Psoas muscle (tissue), 8 donors: ENCODE data around the gene LAMA1. TPM values are rescaled to one million over a fixed set of nuclear protein-coding genes. Genes with fewer than 3 reads are reported as not detected.

Experiments used
- ATAC-seq, 4 donors: fragments of 200-7000 bp; cut with Tn5 transposase; one replicate each; pipeline ENCODE4 v1.9.1; 2020; ENCODE audit warnings: moderate library complexity in 3 of 4, mild to moderate bottlenecking in 2 of 4
- DNase-seq, 2 donors: peaks; one replicate each; pipeline ENCODE4 v3.0.0-alpha.2; 2020
- H3K27ac ChIP-seq: fragments of 200-600 bp; one replicate; pipeline ENCODE4 v1.8.0; 2022
- H3K27me3 ChIP-seq, 3 donors: fragments of 200-600 bp in 1 of 3; one replicate each; pipeline versions ENCODE4 v1.6.1 to v1.8.0; 2013 to 2022; ENCODE audit warnings: low read length in 2 of 3, mild to moderate bottlenecking in 2 of 3, moderate library complexity in 1 of 3; ENCODE audit not compliant: insufficient read depth in 3 of 3
- H3K36me3 ChIP-seq, 2 donors: fragments of 200-600 bp in 1 of 2; one replicate each; pipeline versions ENCODE4 v1.6.1 to v1.8.0; 2013 to 2022; ENCODE audit warnings: low read depth in 1 of 2, mild to moderate bottlenecking in 1 of 2, moderate library complexity in 1 of 2; ENCODE audit not compliant: insufficient read depth in 1 of 2
- H3K4me1 ChIP-seq: fragments of 200-600 bp; one replicate; pipeline ENCODE4 v1.8.0; 2022
- H3K4me3 ChIP-seq: fragments of 200-600 bp; one replicate; pipeline ENCODE4 v1.8.0; 2022; ENCODE audit warnings: mild to moderate bottlenecking
- H3K9me3 ChIP-seq: fragments of 200-600 bp; one replicate; pipeline ENCODE4 v1.8.0; 2022
- CTCF ChIP-seq: fragments of 200-600 bp; IDR thresholded peaks from one replicate; pipeline ENCODE4 v1.8.0; 2022; ENCODE audit warnings: antibody characterized with exemption
- WGBS, 3 donors: extraction: QIAGEN DNeasy Blood & Tissue Kit; methylation state at CpG; one replicate each; pipeline versions ENCODE4 v1.1.6 to v1.1.7; 2013; 5-methylcytosine and 5-hydroxymethylcytosine counted together
- intact Hi-C, 2 donors: fragments of 100-400 bp; cut with DNase I; formaldehyde crosslinking; loops; one replicate each; pipeline versions ENCODE4 v1.11.0 to v1.14.2; 2022
- polyA plus RNA-seq, 3 donors: library from polyadenylated mRNA; stranded (reverse); fragments of 200-250 nt; gene quantifications; one replicate each; pipeline ENCODE4 v1.2.3, GENCODE V29; 2013
- total RNA-seq, 4 donors: library from RNA; stranded (reverse); fragmentation: NEBNext Ultra II Directional in 2 of 4; extraction: Animal tissue kit (Norgen Biotek cat#: 25700) in 2 of 4; gene quantifications; one replicate each; pipeline versions ENCODE4 v1.2.1 to v1.2.4, GENCODE V29; 2021 to 2023
- donor health status: healthy with polysubstance abuse.
- donor health status: DM: no; HTN: no; CAD: no; lungs with moderate emphysema.
- donor health status: Bipolar disorder and iron deficiency.
- donor health status: healthy.
- donor health status: DM: yes; HTN: yes; CAD: no.
- donor health status: DM: no; HTN: no; CAD: no.
- donor health status: DM: no; HTN: no; CAD: no.
- donor health status: DM: yes; HTN: yes; CAD: no.

Gene LAMA1
- total and polyA plus RNA-seq, 7 donors = 0.04 to 2.6 (median 0.11) TPM; not detected in 1

GRCh38 chr18:7112936-7113335 is 4.7 kb downstream of the LAMA1 start:
- ATAC-seq (no peak), DNase-seq (no peak)
- Histone ChIP-seq H3K4me1 (peaks cover 10% of the 10 kb centered on the region), H3K36me3 (no peaks in the 10 kb centered on the region), H3K27me3 (peaks cover 0 to 64% (median 14%) of the 10 kb centered on the region in 3 donors), H3K27ac (no peak overlapping the region), H3K4me3 (no peak overlapping the region), H3K9me3 (no peaks in the 10 kb centered on the region)
- intact Hi-C loops = no loop called here
- WGBS, 3 donors = 87 to 91% (median 88%) methylated on average over 3 of the region's 3 CpGs
- TF ChIP-seq CTCF = no peak

- Histone ChIP-seq H3K27me3 (peaks cover 0 to 46% (median 3%) of the 10 kb centered on the region in 3 donors), H3K36me3 (no peaks in the 10 kb centered on the region), H3K4me3 (no peak overlapping the region), H3K9me3 (no peaks in the 10 kb centered on the region), H3K27ac (no peak overlapping the region), H3K4me1 (peaks cover 2% of the 10 kb centered on the region)
- ATAC-seq (no peak), DNase-seq (no peak)
- no peak for TF ChIP-seq CTCF
- intact Hi-C loops = no loop called here
- 58 to 74% (median 70%) methylated on average over 2 of the region's 2 CpGs for WGBS, 3 donors
Measured at GRCh38 chr18:7111134-7111533, 6.5 kb downstream of the LAMA1 start.

GRCh38 chr18:7105943-7106342 is 11.7 kb downstream of the LAMA1 start:
- Histone ChIP-seq H3K27me3 (peaks cover 0 to 9% (median 0%) of the 10 kb centered on the region in 3 donors), H3K4me1 (no peaks in the 10 kb centered on the region), H3K27ac (no peak overlapping the region), H3K4me3 (no peak overlapping the region), H3K9me3 (no peaks in the 10 kb centered on the region), H3K36me3 (no peaks in the 10 kb centered on the region)
- no peak for DNase-seq
- no peak for TF ChIP-seq CTCF
- intact Hi-C loops = no loop called here
- WGBS, 3 donors = 70 to 80% (median 72%) methylated on average over 5 of the region's 5 CpGs
- ATAC-seq = no peak

- H3K36me3 ChIP-seq = no peaks in the 10 kb centered on the region
- no peak overlapping the region for H3K4me3 ChIP-seq
- no peaks in the 10 kb centered on the region for H3K9me3 ChIP-seq
- TF ChIP-seq CTCF = no peak
- 95 to 96% (median 96%) methylated on average over 7 of the region's 7 CpGs for WGBS, 3 donors
- intact Hi-C loops = no loop called here
- DNase-seq = no peak
- no peak overlapping the region for H3K27ac ChIP-seq
- peaks cover 0 to 6% (median 0%) of the 10 kb centered on the region in 3 donors for H3K27me3 ChIP-seq
- ATAC-seq = no peak
- no peaks in the 10 kb centered on the region for H3K4me1 ChIP-seq
Measured at GRCh38 chr18:7105268-7105667, 12.3 kb downstream of the LAMA1 start.

- intact Hi-C loops = no loop called here
- H3K27ac ChIP-seq = no peak overlapping the region
- 57 to 77% (median 64%) methylated on average over 4 of the region's 4 CpGs for WGBS, 3 donors
- no peaks in the 10 kb centered on the region for H3K27me3 ChIP-seq
- no peaks in the 10 kb centered on the region for H3K9me3 ChIP-seq
- no peaks in the 10 kb centered on the region for H3K4me1 ChIP-seq
- H3K36me3 ChIP-seq = no peaks in the 10 kb centered on the region
- ATAC-seq (no peak), DNase-seq (no peak)
- no peak for TF ChIP-seq CTCF
- H3K4me3 ChIP-seq = no peak overlapping the region
Measured at GRCh38 chr18:7104649-7105048, 12.9 kb downstream of the LAMA1 start.
